HCT116 (cell line): ENCODE measurements around the gene FGF8. TPM values are rescaled to one million over a fixed set of nuclear protein-coding genes. Genes with fewer than 3 reads are reported as not detected.

Source experiments
- ATAC-seq: fragments of 200-7000 bp; cut with Tn5 transposase; 2 replicates; pipeline ENCODE4 v1.9.1; 2020; ENCODE audit warnings: mild to moderate bottlenecking, moderate library complexity
- BruUV-seq: library from RNA; stranded (reverse); fragments of 400-500 nt; replicated peaks from 2 replicates; lab custom pipeline; 2021; lab: Mats Ljungman, UMichigan
- CTCF ChIA-PET: fragments of 300-600 bp; sonication (Branson Sonifier 250); formaldehyde crosslinking; loops from one replicate; lab custom pipeline; 2021; ENCODE audit warnings: antibody characterized with exemption; lab: Charles Lee
- POLR2A ChIA-PET: fragments of 300-600, 350-600 bp; sonication (Branson Sonifier 250); formaldehyde crosslinking; loops from one replicate; lab custom pipeline; 2021; ENCODE audit warnings: antibody characterized with exemption; lab: Charles Lee
- RAD21 ChIA-PET, 2 experiments: fragments of 300-600 bp; sonication (Branson Sonifier 250); formaldehyde crosslinking; loops; one replicate each; lab custom pipeline; 2023; ENCODE audit warnings: low total read pairs in 2 of 2; ENCODE audit not compliant: uncharacterized antibody in 2 of 2, unreplicated experiment in 2 of 2, low non-redundant PET in 1 of 2; lab: Charles Lee
- DNase-seq: peaks from one replicate; pipeline ENCODE4 v3.0.0-alpha.2; 2010; ENCODE audit warnings: low read depth, low spot score
- H2AFZ ChIP-seq: fragments of 200-600 bp; shearing (Covaris generic), sonication (generic); 2 replicates; pipeline ENCODE4 v1.6.1; 2017; ENCODE audit warnings: low read depth, mixed run types, mixed read lengths, antibody characterized with exemption, low read length; ENCODE audit not compliant: poor library complexity, severe bottlenecking
- H3K27ac ChIP-seq: 2 replicates; pipeline ENCODE4 v1.5.1; 2012; ENCODE audit warnings: low read depth, low read length
- H3K27me3 ChIP-seq: fragments of 200-600 bp; sonication (generic); 2 replicates; pipeline ENCODE4 v1.6.1; 2016; ENCODE audit warnings: mixed run types, low read length, mixed read lengths; ENCODE audit not compliant: insufficient read depth
- H3K36me3 ChIP-seq, 2 experiments: fragments of 200-500 bp in 1 of 2; fragments of 200-600 bp in 1 of 2; sonication (Bioruptor generic) in 1 of 2; sonication (generic) in 1 of 2; 2 replicates each; pipeline versions ENCODE4 v1.5.1 to v1.6.1; 2014 to 2016; ENCODE audit warnings: low read length in 2 of 2, inconsistent platforms in 1 of 2, mixed read lengths in 1 of 2, mixed run types in 1 of 2; ENCODE audit not compliant: insufficient read depth in 2 of 2, control insufficient read depth in 1 of 2
- H3K4me1 ChIP-seq, 2 experiments: fragments of 200-600 bp in 1 of 2; sonication (generic) in 1 of 2; 2 replicates each; pipeline versions ENCODE4 v1.5.1 to v1.6.1; 2012 to 2017; ENCODE audit warnings: low read length in 2 of 2, inconsistent platforms in 1 of 2, mild to moderate bottlenecking in 1 of 2, mixed read lengths in 1 of 2, mixed run types in 1 of 2, moderate library complexity in 1 of 2; ENCODE audit not compliant: insufficient read depth in 2 of 2, control insufficient read depth in 1 of 2
- H3K4me2 ChIP-seq: fragments of 200-600 bp; sonication (generic); 2 replicates; pipeline ENCODE4 v1.6.1; 2017; ENCODE audit warnings: mixed run types, low read length, mixed read lengths
- H3K4me3 ChIP-seq, 2 experiments: fragments of 200-600 bp in 1 of 2; sonication (generic) in 1 of 2; replicated peaks in 1 of 2; 2 replicates each; pipeline ENCODE4 v1.5.1; 2011 to 2016; ENCODE audit warnings: low read length in 2 of 2, control low read depth in 1 of 2, low read depth in 1 of 2, mild to moderate bottlenecking in 1 of 2, mixed read lengths in 1 of 2, mixed run types in 1 of 2
- H3K79me2 ChIP-seq: fragments of 200-600 bp; sonication (generic); 2 replicates; pipeline ENCODE4 v1.6.1; 2017; ENCODE audit warnings: mild to moderate bottlenecking, mixed run types, low read length, moderate library complexity, mixed read lengths; ENCODE audit not compliant: insufficient read depth
- H3K9ac ChIP-seq: fragments of 200-600 bp; sonication (generic); 2 replicates; pipeline ENCODE4 v1.6.1; 2016; ENCODE audit warnings: low read length, mixed read lengths
- H3K9me2 ChIP-seq: fragments of 200-600 bp; sonication (generic), shearing (Covaris generic); 2 replicates; pipeline ENCODE4 v1.6.1; 2017; ENCODE audit warnings: mixed run types, mild to moderate bottlenecking, moderate library complexity; ENCODE audit not compliant: insufficient read depth
- H3K9me3 ChIP-seq, 2 experiments: fragments of 200-500 bp in 1 of 2; fragments of 200-600 bp in 1 of 2; sonication (Bioruptor generic) in 1 of 2; sonication (generic) in 1 of 2; 2 replicates each; pipeline ENCODE4 v1.6.1; 2014 to 2017; ENCODE audit warnings: low read length in 2 of 2, mixed read lengths in 2 of 2, inconsistent platforms in 1 of 2, low read depth in 1 of 2, mild to moderate bottlenecking in 1 of 2, mixed run types in 1 of 2, moderate library complexity in 1 of 2; ENCODE audit not compliant: control insufficient read depth in 1 of 2, insufficient read depth in 1 of 2
- H4K20me1 ChIP-seq: fragments of 200-600 bp; sonication (generic), shearing (Covaris generic); 2 replicates; pipeline ENCODE4 v1.6.1; 2017; ENCODE audit warnings: mixed run types, mild to moderate bottlenecking, moderate library complexity; ENCODE audit not compliant: insufficient read depth
- CBX3 ChIP-seq: IDR thresholded peaks from 2 replicates; pipeline ENCODE4 v1.6.1; 2012; ENCODE audit warnings: low read depth
- CEBPB ChIP-seq: IDR thresholded peaks from 2 replicates; pipeline ENCODE4 v1.6.1; 2012; ENCODE audit warnings: low read depth
- CTCF ChIP-seq, 3 experiments: fragments of 200-600 bp in 1 of 3; sonication (generic) in 1 of 3; IDR thresholded peaks in 2 of 3; conservative IDR thresholded peaks in 1 of 3; 2 replicates each; pipeline ENCODE4 v1.5.1; 2012 to 2017; ENCODE audit warnings: low read depth in 2 of 3, low read length in 2 of 3, antibody characterized with exemption in 1 of 3, borderline replicate concordance in 1 of 3, control low read depth in 1 of 3, mild to moderate bottlenecking in 1 of 3, mixed read lengths in 1 of 3, mixed run types in 1 of 3, moderate library complexity in 1 of 3; ENCODE audit not compliant: insufficient read depth in 1 of 3
- EGR1 ChIP-seq: IDR thresholded peaks from 2 replicates; pipeline ENCODE4 v1.6.1; 2012; ENCODE audit warnings: low read depth
- ELF1 ChIP-seq: IDR thresholded peaks from 2 replicates; pipeline ENCODE4 v1.6.1; 2012; ENCODE audit warnings: low read depth, borderline replicate concordance
- EZH2 ChIP-seq: fragments of 200-600 bp; sonication (generic); IDR thresholded peaks from 2 replicates; pipeline ENCODE4 v1.6.1; 2017; ENCODE audit warnings: antibody characterized with exemption, mixed run types
- EZH2phosphoT487 ChIP-seq: fragments of 200-600 bp; IDR thresholded peaks from 2 replicates; pipeline ENCODE4 v1.6.1; 2018; ENCODE audit warnings: antibody characterized with exemption, borderline replicate concordance
- MAX ChIP-seq: IDR thresholded peaks from 2 replicates; pipeline ENCODE4 v1.6.1; 2012
- POLR2A ChIP-seq: IDR thresholded peaks from 2 replicates; pipeline ENCODE4 v1.7.0; 2011; ENCODE audit warnings: borderline replicate concordance; ENCODE audit not compliant: insufficient read depth, insufficient read length; ENCODE audit errors: extremely low read depth
- POLR2AphosphoS5 ChIP-seq: IDR thresholded peaks from 2 replicates; pipeline ENCODE4 v1.6.1; 2011; ENCODE audit warnings: mild to moderate bottlenecking, low read depth, low read length, moderate library complexity
- RAD21 ChIP-seq: IDR thresholded peaks from 2 replicates; pipeline ENCODE4 v1.6.1; 2012; ENCODE audit warnings: low read depth, mild to moderate bottlenecking
- REST ChIP-seq: IDR thresholded peaks from 2 replicates; pipeline ENCODE4 v1.6.1; 2012; ENCODE audit warnings: low read depth
- SP1 ChIP-seq: IDR thresholded peaks from 2 replicates; pipeline ENCODE4 v1.6.1; 2012; ENCODE audit warnings: low read depth
- SRF ChIP-seq: IDR thresholded peaks from 2 replicates; pipeline ENCODE4 v1.6.1; 2012; ENCODE audit warnings: low read depth
- YY1 ChIP-seq: IDR thresholded peaks from 2 replicates; pipeline ENCODE4 v1.6.1; 2011; ENCODE audit warnings: low read length, low read depth, moderate library complexity, mild to moderate bottlenecking; ENCODE audit not compliant: insufficient replicate concordance; ENCODE audit errors: extremely low read depth
- ZBTB33 ChIP-seq: IDR thresholded peaks from 2 replicates; pipeline ENCODE4 v1.6.1; 2011; ENCODE audit warnings: mild to moderate bottlenecking, low read length, moderate library complexity; ENCODE audit not compliant: insufficient replicate concordance; ENCODE audit errors: extremely low read depth
- ZFX ChIP-seq: fragments of 450-650 bp; IDR thresholded peaks from 2 replicates; pipeline ENCODE4 v1.6.1; 2017
- ZNF274 ChIP-seq: fragments of 200-500 bp; sonication (Bioruptor generic); IDR thresholded peaks from 2 replicates; pipeline ENCODE4 v1.6.1; 2014; ENCODE audit warnings: mild to moderate bottlenecking, low read depth, low read length, inconsistent platforms
- intact Hi-C: fragments of 100-400 bp; cut with micrococcal nuclease; formaldehyde crosslinking; loops from 2 replicates; pipeline ENCODE4 v1.10.0; 2022
- total RNA-seq: library from RNA; stranded (reverse); gene quantifications from one replicate; pipeline ENCODE4 v1.2.1, GENCODE V29; 2021; ENCODE audit not compliant: unreplicated experiment
- TF ChIP-seq, protein P1 (sequence below): IDR thresholded peaks from 2 replicates; pipeline ENCODE4 v1.6.1; 2012

FGF8 gene
- total RNA-seq, 1 experiment from 2014 or later: 2.7 TPM

- H4K20me1 ChIP-seq: peaks cover 18% of the 10 kb centered on the region
- no peak overlapping the region for H3K4me3 ChIP-seq
- ChIA-PET POLR2A (interaction anchor here (1.3 kb wide), 1 partner anchor 21 kb away, joined by 4 read pairs; the partner anchor contains the start of gene OGA), CTCF (interaction anchor here (1.2 to 2.9 kb wide), 2 partner anchors 16 to 195 kb away, joined by 3 to 10 read pairs; no protein-coding TSS in a partner anchor), RAD21 (no interaction called here)
- H3K9me3 ChIP-seq: no peaks in the 10 kb centered on the region
- peaks cover 83 to 85% of the 10 kb centered on the region in 2 experiments for H3K36me3 ChIP-seq
- no peak overlapping the region for H3K4me2 ChIP-seq
- ATAC-seq (no peak), DNase-seq (no peak)
- no peak overlapping the region for H3K27ac ChIP-seq
- TF ChIP-seq ZBTB33 (no peak), POLR2AphosphoS5 (no peak), SRF (no peak), ZFX (no peak), EZH2phosphoT487 (no peak), ELF1 (no peak), CEBPB (no peak), RAD21 (no peak), EGR1 (no peak), ZNF274 (no peak), REST (no peak), CTCF (IDR thresholded peaks at IDR 0.05 in 2 of 3, conservative IDR thresholded peaks at IDR 0.05 in 1 of 3; ENCODE audit: borderline replicate concordance in 1 of 3, insufficient read depth in 1 of 3, low read depth in 2 of 3, low read length in 2 of 3) (no peak), CBX3 (no peak), SP1 (no peak), EZH2 (no peak), MAX (no peak), YY1 (no peak), POLR2A (no peak)
- TF ChIP-seq, protein P1, sequence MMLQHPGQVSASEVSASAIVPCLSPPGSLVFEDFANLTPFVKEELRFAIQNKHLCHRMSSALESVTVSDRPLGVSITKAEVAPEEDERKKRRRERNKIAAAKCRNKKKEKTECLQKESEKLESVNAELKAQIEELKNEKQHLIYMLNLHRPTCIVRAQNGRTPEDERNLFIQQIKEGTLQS: no peak
- no peaks in the 10 kb centered on the region for H3K4me1 ChIP-seq
- TSS peak; percentile 14 for BruUV-seq
- H3K9me2 ChIP-seq: no peaks in the 10 kb centered on the region
- H3K9ac ChIP-seq: no peak overlapping the region
- H2AFZ ChIP-seq: no peak overlapping the region
- H3K79me2 ChIP-seq: peaks cover 98% of the 10 kb centered on the region
- intact Hi-C loops: no loop called here
- H3K27me3 ChIP-seq: no peaks in the 10 kb centered on the region
Observed at GRCh38 chr10:101797403-101798059, 21.6 kb upstream of the FGF8 start.
